ENCODE results near the gene PIK3CA.
"Not testable (repeated sequence)": the region's sequence is repeated elsewhere in the genome, so short reads cannot be mapped to it uniquely, and the experiment has no call there.

PIK3CA gene

DNA sequence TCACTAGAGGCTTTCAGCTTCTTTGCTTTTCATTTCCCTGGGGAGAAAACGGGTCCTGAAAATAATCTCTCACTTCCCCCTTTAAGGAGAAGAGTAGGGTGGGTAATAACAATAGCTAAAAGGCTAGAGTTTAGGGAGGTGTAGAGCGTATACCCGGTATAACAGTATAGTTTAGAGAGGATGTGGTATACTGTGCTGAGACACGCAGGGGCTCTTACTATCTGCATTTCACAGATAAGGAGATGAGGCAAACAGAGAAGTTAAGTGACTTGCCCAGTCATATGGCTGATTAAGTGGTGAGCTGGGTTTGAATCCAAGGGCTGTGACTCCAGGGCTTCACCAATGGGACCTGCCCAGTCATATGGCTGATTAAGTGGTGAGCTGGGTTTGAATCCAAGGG is 117.7 kb downstream of the PIK3CA start:
- DNase-seq, result no peak

DNA sequence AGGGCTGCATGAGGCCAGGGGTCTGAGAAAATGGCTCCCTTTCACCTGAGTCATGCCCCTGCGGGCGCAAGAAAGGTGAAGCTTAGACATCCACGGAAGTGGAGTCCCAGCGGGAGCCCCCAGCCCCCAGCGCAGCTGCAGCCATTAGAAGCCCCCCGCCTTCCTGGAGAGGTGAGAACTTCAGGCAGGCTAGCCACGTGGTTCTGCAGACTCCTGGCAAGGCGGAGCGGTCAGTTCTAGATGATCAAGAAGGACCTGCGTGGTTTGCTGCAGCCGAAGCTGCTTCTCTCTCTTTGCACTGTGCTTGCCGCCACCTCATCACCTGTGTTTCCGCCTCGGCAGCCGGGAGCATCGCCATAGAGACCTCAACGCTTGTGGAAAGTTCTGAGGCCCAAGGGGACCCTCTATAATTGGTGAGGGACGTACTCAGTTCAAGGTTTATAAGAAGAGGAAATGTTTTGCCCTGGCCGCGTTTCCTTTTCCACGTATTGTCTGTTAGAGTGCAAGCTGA is 118.6 kb downstream of the PIK3CA start:
- no peak for DNase-seq

- DNase-seq, result no peak
These were observed 120.4 kb downstream of the PIK3CA start for GRCh38 chr3:179268400-179269051.

DNA sequence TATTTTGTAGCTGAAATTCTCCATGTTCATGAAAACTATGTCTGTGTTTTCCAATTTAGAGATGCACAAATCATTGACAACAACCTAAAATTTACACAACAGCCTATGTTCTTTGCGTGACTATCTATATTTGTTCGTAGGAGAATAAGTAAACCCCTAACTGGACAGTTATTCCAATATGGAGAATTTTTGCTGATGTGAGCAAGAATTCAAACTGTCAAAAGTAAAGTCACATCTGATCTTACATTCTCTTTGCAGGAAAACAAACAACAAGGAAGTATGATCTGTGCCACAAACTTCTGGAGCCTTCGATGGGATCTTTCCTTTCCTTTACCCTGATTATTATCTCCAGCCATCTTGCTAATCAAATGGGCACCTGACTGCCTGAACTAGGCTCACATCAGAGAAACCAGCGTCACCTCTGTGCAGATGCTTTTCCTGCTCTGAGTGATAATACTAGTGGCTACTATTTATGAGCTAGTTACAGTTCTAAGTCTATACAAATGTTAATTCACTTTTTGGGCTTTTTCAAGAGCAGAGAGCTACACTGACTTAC is 121.1 kb downstream of the PIK3CA start:
- DNase-seq, result no peak

DNA sequence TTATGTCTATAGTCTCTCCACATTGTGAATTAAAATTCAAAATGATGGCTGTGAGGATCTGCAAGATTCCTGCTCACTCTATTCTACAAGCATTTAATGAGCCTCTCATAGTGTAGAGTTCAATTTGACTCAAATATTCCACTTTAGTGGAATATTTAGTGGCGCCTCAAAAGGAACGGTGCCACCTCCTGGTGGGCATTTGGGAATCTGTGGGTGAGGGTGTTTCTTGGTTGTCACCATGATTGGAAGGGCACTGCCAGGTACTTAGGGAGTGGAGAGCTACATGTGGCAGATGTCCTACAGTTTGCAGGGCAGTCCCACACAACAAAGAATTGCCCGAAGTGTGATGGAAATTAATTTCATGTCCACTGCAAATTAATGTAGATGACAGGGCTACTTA is 124.2 kb downstream of the PIK3CA start:
- DNase-seq, result peak; percentile 22

GRCh38 chr3:179274434-179274833 is 126.3 kb downstream of the PIK3CA start:
- not testable (repeated sequence) for DNase-seq

GRCh38 chr3:179276001-179276400 is 127.8 kb downstream of the PIK3CA start:
- DNase-seq, result no peak

- DNase-seq, result no peak
These were observed 128.6 kb downstream of the PIK3CA start for GRCh38 chr3:179276743-179277142.

GRCh38 chr3:179278151-179278550 is 130.0 kb downstream of the PIK3CA start:
- no peak for DNase-seq

- DNase-seq, result no peak
These were observed 131.0 kb downstream of the PIK3CA start for GRCh38 chr3:179278932-179279693.

DNA sequence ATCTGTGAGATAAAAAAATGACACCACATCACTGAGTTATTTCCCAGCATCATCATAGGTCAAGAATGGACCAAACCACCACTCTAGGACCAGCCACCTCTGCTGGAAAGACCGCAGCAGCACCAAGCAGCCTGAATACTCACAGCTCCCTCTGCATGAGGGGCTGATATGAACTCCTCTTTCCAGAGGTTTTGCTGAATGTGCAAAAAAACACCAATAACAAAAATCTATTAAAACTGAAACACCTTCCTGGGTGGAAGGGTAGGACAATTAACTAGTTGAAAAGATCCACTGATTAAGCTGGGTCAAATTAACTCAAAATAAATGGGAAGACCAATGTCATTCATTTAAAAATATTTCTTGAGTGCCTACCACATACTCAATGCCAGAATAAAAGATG is 131.7 kb downstream of the PIK3CA start:
- DNase-seq, result no peak

GRCh38 chr3:179281825-179282224 is 133.7 kb downstream of the PIK3CA start:
- no peak for DNase-seq

DNA sequence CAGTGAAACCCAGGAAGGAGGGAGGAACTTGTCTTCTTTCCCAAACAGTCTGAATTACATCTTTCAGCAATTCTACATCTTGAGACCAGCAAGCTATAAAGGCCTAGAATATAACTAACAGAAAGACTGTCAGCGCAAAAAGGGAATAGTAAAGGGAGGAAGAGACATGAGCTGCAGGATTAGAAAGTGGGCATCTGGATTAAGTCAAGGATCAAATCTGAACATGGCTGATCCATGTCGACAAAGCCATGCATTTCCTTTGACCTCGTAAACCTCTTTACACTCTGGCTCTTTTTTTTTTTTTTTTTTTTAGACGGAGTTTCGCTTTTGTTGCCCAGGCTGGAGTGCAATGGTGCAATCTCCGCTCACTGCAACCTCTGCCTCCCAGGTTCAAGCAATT is 138.2 kb downstream of the PIK3CA start:
- no peak for DNase-seq

- DNase-seq, result no peak
These were observed 140.7 kb downstream of the PIK3CA start for GRCh38 chr3:179288845-179289244.

GRCh38 chr3:179289295-179289694 is 141.1 kb downstream of the PIK3CA start:
- no peak for DNase-seq

All from DMS53 (cell line).